ENCODE results near the gene ZBTB20. TPM values are rescaled to one million over a fixed set of nuclear protein-coding genes. Genes with fewer than 3 reads are reported as not detected.

The ZBTB20 gene
- total and polyA plus RNA-seq, 10 of the 15 experiments (the other 5 are each of a cell fraction or from before 2014, with no cell fraction given): 0.20 to 5.5 (median 2.2) TPM

DNA sequence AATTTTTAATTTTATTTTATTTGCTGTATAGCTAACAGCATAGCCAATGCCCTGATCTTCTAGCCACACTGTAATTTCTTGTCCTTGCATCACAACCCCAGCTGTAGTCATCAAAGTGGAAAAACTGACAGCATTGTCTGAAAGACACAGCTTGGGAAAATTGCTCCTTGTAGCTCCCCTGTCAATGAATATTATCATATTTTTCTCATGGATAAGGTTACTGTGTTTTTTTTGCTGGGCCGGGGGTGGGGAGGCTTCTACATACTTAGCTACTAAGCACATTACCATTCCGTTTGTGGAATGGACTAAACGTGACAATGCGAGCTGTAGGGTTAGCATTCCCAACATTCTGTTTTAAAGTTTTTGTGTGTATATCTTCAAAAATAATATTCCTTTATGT is 472.0 kb downstream of the ZBTB20 start:
- Histone ChIP-seq H3K4me3 (no peak overlapping the region), H3K27ac (ENCODE audit: control insufficient read depth, insufficient read depth) (no peak overlapping the region), H3K4me2 (ENCODE audit: control insufficient read depth, insufficient read depth) (no peak overlapping the region), H4K20me1 (ENCODE audit: control insufficient read depth, insufficient read depth) (no peaks in the 10 kb centered on the region), H3K27me3 (replicated peaks in 1 of 2; ENCODE audit: control insufficient read depth in 2 of 2, insufficient read depth in 2 of 2, low read length in 1 of 2) (no peaks in the 10 kb centered on the region), H3K36me3 (ENCODE audit: control insufficient read depth in 2 of 2, insufficient read depth in 2 of 2, low read length in 1 of 2) (no peaks in the 10 kb centered on the region), H3K9me3 (replicated peaks; ENCODE audit: control insufficient read depth, insufficient read depth, low read length) (no peaks in the 10 kb centered on the region; the same call in 2 of the 3 replicates), H3K79me2 (ENCODE audit: control insufficient read depth, insufficient read depth, low read length) (no peaks in the 10 kb centered on the region), H2AFZ (ENCODE audit: control insufficient read depth, low read depth, low read length) (no peak overlapping the region), H3K4me1 (ENCODE audit: control insufficient read depth, insufficient read depth, low read length) (no peaks in the 10 kb centered on the region), H3K9ac (ENCODE audit: control insufficient read depth, insufficient read depth, low read length) (no peak overlapping the region)
- no TSS peak for BruUV-seq (replicated peaks)
- DNase-seq (ENCODE audit: low read depth, low spot score): no peak
- FAIRE-seq: no peak
- ChIA-PET CTCF (no interaction called here), POLR2A (no interaction called here), SMC1A (ENCODE audit: uncharacterized antibody, unreplicated experiment) (interaction anchor here (1.2 to 1.5 kb wide), 2 partner anchors 9 to 71 kb away, joined by 3 read pairs; no protein-coding TSS in a partner anchor), RAD21 (ENCODE audit: unreplicated experiment) (no interaction called here)
- 75% methylated on average over 4 of the region's 4 CpGs for WGBS (ENCODE audit: insufficient coverage, insufficient replicate concordance, low lambda C conversion rate, missing lambda C conversion rate)
- ATAC-seq: no peak
- no peak for TF ChIP-seq YBX1 (IDR thresholded peaks at IDR 0.05)
- TF ChIP-seq, protein P1, sequence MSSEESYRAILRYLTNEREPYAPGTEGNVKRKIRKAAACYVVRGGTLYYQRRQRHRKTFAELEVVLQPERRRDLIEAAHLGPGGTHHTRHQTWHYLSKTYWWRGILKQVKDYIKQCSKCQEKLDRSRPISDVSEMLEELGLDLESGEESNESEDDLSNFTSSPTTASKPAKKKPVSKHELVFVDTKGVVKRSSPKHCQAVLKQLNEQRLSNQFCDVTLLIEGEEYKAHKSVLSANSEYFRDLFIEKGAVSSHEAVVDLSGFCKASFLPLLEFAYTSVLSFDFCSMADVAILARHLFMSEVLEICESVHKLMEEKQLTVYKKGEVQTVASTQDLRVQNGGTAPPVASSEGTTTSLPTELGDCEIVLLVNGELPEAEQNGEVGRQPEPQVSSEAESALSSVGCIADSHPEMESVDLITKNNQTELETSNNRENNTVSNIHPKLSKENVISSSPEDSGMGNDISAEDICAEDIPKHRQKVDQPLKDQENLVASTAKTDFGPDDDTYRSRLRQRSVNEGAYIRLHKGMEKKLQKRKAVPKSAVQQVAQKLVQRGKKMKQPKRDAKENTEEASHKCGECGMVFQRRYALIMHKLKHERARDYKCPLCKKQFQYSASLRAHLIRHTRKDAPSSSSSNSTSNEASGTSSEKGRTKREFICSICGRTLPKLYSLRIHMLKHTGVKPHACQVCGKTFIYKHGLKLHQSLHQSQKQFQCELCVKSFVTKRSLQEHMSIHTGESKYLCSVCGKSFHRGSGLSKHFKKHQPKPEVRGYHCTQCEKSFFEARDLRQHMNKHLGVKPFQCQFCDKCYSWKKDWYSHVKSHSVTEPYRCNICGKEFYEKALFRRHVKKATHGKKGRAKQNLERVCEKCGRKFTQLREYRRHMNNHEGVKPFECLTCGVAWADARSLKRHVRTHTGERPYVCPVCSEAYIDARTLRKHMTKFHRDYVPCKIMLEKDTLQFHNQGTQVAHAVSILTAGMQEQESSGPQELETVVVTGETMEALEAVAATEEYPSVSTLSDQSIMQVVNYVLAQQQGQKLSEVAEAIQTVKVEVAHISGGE (CRISPR knock-in tag; IDR thresholded peaks at IDR 0.05): no peak
- no peak for TF ChIP-seq NR2C1 (IDR thresholded peaks at IDR 0.05)
- no peak for TF ChIP-seq HDAC6 (IDR thresholded peaks at IDR 0.05; ENCODE audit: unreplicated experiment)
- no peak for TF ChIP-seq NFIC (IDR thresholded peaks at IDR 0.05; ENCODE audit: low read depth, low read length)
- TF ChIP-seq RELA (IDR thresholded peaks at IDR 0.05; ENCODE audit: borderline replicate concordance, partially characterized antibody): no peak
- no peak for TF ChIP-seq NR2C2 (IDR thresholded peaks at IDR 0.05; ENCODE audit: borderline replicate concordance, control insufficient read depth, insufficient read length, low read depth)
- in situ Hi-C loops (cut with MboI) (no loop called here), intact Hi-C loops (cut with micrococcal nuclease; ENCODE audit: unreplicated experiment) (no loop called here)
